ENCODE measurements around the gene CLDN1. TPM values are rescaled to one million over a fixed set of nuclear protein-coding genes. Genes with fewer than 3 reads are reported as not detected.

CLDN1 gene
- polyA plus RNA-seq, 1 donor from 2014 or later, result not detected

GRCh38 chr3:190345027-190345821 is 23.0 kb upstream of the CLDN1 start:
- no peak overlapping the region for H3K4me3 Mint-ChIP-seq
- no peaks in the 10 kb centered on the region for H3K36me3 Mint-ChIP-seq
- H3K27me3 Mint-ChIP-seq, result peaks cover 3% of the 10 kb centered on the region
- no peak overlapping the region for H3K27ac Mint-ChIP-seq
- H3K4me1 Mint-ChIP-seq, result no peaks in the 10 kb centered on the region
- peaks cover 0 to 4% (median 2%) of the 10 kb centered on the region in 3 donors for H3K9me3 Mint-ChIP-seq

- Mint-ChIP-seq H3K4me3 (no peak overlapping the region), H3K36me3 (peaks cover 2% of the 10 kb centered on the region), H3K27ac (no peak overlapping the region), H3K4me1 (no peaks in the 10 kb centered on the region), H3K9me3 (peaks cover 0 to 4% (median 2%) of the 10 kb centered on the region in 3 donors), H3K27me3 (no peaks in the 10 kb centered on the region)
Measured at GRCh38 chr3:190340071-190340470, 17.8 kb upstream of the CLDN1 start.

GRCh38 chr3:190339130-190339529 is 16.9 kb upstream of the CLDN1 start:
- no peaks in the 10 kb centered on the region for H3K4me1 Mint-ChIP-seq
- no peak overlapping the region for H3K27ac Mint-ChIP-seq
- H3K4me3 Mint-ChIP-seq, result no peak overlapping the region
- H3K9me3 Mint-ChIP-seq, result peaks cover 0 to 4% (median 2%) of the 10 kb centered on the region in 3 donors
- H3K27me3 Mint-ChIP-seq, result no peaks in the 10 kb centered on the region
- peaks cover 2% of the 10 kb centered on the region for H3K36me3 Mint-ChIP-seq

- Mint-ChIP-seq H3K9me3 (peaks cover 0 to 4% (median 2%) of the 10 kb centered on the region in 3 donors), H3K36me3 (peaks cover 2% of the 10 kb centered on the region), H3K4me3 (no peak overlapping the region), H3K4me1 (no peaks in the 10 kb centered on the region), H3K27me3 (no peaks in the 10 kb centered on the region), H3K27ac (no peak overlapping the region)
Measured at GRCh38 chr3:190338717-190339116, 16.5 kb upstream of the CLDN1 start.

DNA sequence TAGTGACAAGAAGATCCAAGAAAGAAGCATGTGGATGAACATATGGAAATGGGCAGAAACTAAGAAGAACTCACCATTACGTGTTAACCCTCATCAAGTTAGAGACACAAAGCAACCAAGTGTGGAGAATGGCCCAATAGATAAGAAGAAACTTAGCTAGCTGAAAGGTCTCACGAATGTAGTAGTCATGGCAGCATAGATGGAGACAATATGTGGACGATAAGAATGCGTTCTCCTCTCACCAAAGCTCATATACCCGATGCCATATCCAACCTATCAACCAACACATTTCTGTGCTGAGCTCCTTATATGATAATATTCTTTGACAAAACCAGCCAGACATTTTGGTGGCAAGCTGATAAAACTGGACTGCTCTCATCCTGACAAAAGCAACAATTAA is 15.1 kb upstream of the CLDN1 start:
- H3K27ac Mint-ChIP-seq, result no peak overlapping the region
- peaks cover 0 to 4% (median 2%) of the 10 kb centered on the region in 3 donors for H3K9me3 Mint-ChIP-seq
- H3K4me3 Mint-ChIP-seq, result no peak overlapping the region
- no peaks in the 10 kb centered on the region for H3K4me1 Mint-ChIP-seq
- peaks cover 2% of the 10 kb centered on the region for H3K36me3 Mint-ChIP-seq
- no peaks in the 10 kb centered on the region for H3K27me3 Mint-ChIP-seq

- no peak overlapping the region for H3K27ac Mint-ChIP-seq
- H3K4me1 Mint-ChIP-seq, result no peaks in the 10 kb centered on the region
- peaks cover 2% of the 10 kb centered on the region for H3K36me3 Mint-ChIP-seq
- peaks cover 0 to 2% (median 0%) of the 10 kb centered on the region in 3 donors for H3K9me3 Mint-ChIP-seq
- no peaks in the 10 kb centered on the region for H3K27me3 Mint-ChIP-seq
- no peak overlapping the region for H3K4me3 Mint-ChIP-seq
Measured at GRCh38 chr3:190336516-190337189, 14.4 kb upstream of the CLDN1 start.

DNA sequence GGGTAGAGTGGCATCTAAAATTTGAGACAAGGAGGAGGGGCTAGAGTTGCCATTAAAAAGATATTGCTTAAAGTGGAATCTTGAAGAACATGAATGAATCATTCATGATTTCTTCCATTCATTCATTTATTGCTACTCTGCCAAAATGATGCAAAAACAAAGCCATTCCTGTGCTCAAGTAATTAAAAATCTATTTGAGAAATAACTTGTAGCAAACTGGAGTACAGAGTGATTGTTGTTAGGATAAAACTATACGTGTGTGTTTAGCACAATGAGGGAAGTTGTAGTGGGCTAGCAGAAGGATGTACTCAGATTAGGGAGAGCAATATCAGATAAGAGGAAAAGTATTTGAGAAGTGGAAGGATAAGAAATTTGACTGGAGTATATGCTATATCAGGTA is 11.7 kb upstream of the CLDN1 start:
- H3K36me3 Mint-ChIP-seq, result peaks cover 2% of the 10 kb centered on the region
- H3K27me3 Mint-ChIP-seq, result peaks cover 3% of the 10 kb centered on the region
- H3K4me1 Mint-ChIP-seq, result no peaks in the 10 kb centered on the region
- H3K27ac Mint-ChIP-seq, result no peak overlapping the region
- no peak overlapping the region for H3K4me3 Mint-ChIP-seq
- H3K9me3 Mint-ChIP-seq, result no peaks in the 10 kb centered on the region

GRCh38 chr3:190330936-190331734 is 8.9 kb upstream of the CLDN1 start:
- H3K27ac Mint-ChIP-seq, result no peak overlapping the region
- H3K9me3 Mint-ChIP-seq, result no peaks in the 10 kb centered on the region
- peaks cover 2% of the 10 kb centered on the region for H3K36me3 Mint-ChIP-seq
- no peak overlapping the region for H3K4me3 Mint-ChIP-seq
- no peaks in the 10 kb centered on the region for H3K4me1 Mint-ChIP-seq
- H3K27me3 Mint-ChIP-seq, result peaks cover 3% of the 10 kb centered on the region

DNA sequence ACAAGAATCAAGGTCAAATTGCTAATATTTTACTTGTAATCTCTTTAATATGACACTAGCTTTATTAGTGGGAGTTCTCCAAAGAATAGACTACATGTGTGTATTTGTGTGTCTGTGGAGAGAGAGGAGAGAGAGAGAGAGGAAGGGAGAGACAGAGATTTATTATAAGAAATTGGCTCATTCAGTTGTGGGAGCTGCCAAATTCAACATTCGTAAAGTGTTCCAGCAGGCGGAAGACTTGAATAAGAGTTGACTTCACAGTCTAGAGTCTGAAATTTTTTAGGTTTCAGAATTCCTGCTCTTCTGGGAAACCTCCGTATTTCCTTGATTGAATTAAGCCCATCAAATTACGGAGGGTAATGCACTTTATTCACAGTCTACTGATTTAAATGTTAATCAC is 4.7 kb upstream of the CLDN1 start:
- Mint-ChIP-seq H3K4me1 (peaks cover 7 to 9% (median 8%) of the 10 kb centered on the region in 3 donors), H3K36me3 (no peaks in the 10 kb centered on the region), H3K27ac (no peak overlapping the region), H3K9me3 (no peaks in the 10 kb centered on the region), H3K4me3 (no peak overlapping the region), H3K27me3 (peaks cover 18% of the 10 kb centered on the region)

DNA sequence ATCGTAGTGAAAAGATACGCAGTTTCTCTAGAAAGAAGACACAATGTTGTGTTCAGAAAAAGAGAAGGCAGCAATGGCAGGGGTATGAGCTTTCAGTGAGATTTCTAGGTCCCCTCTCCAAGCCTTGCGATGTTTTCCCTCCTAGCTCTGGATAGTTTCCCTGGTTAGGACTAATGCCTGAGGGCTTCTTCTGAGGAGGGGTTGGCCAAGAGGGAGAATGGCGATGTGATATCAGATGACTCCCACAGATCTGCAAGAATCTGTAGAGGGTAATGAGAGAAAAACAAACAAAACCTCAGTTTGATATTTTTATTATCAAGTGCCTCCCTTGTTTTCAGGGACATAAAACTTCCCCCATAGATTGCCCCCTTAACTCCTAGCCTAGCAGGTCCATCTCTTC is 4.1 kb upstream of the CLDN1 start:
- no peak overlapping the region for H3K27ac Mint-ChIP-seq
- H3K4me3 Mint-ChIP-seq, result no peak overlapping the region
- no peaks in the 10 kb centered on the region for H3K36me3 Mint-ChIP-seq
- no peaks in the 10 kb centered on the region for H3K9me3 Mint-ChIP-seq
- peaks cover 24% of the 10 kb centered on the region for H3K27me3 Mint-ChIP-seq
- peaks cover 7 to 14% (median 8%) of the 10 kb centered on the region in 3 donors for H3K4me1 Mint-ChIP-seq

DNA sequence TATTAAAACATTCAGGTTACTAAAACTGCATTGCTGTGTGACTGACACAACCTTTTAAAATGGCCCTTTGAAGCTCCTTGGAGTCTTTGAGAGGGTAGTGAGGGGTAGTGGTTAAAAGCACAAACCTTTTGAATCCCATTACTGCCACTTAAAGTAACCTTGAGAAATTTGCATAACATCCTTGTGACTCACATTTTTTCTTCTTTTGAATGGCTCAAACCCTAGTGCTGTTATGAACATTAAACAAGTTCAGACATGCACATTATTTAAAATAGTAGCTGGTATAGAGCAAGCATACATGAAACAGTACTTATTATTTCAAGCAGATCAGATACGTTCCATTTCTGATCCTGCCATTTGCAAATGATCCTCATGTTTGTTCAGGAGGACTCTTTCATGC is 3.7 kb upstream of the CLDN1 start:
- Mint-ChIP-seq H3K4me3 (no peak overlapping the region), H3K27me3 (peaks cover 24% of the 10 kb centered on the region), H3K4me1 (peaks cover 7 to 14% (median 8%) of the 10 kb centered on the region in 3 donors), H3K9me3 (no peaks in the 10 kb centered on the region), H3K27ac (no peak overlapping the region), H3K36me3 (no peaks in the 10 kb centered on the region)

- Mint-ChIP-seq H3K27me3 (peaks cover 21% of the 10 kb centered on the region), H3K27ac (no peak overlapping the region), H3K4me3 (peak overlapping the region in 1 of 4 donors; percentile 41), H3K36me3 (no peaks in the 10 kb centered on the region), H3K4me1 (peaks cover 7 to 14% (median 8%) of the 10 kb centered on the region in 3 donors), H3K9me3 (no peaks in the 10 kb centered on the region)
Measured at GRCh38 chr3:190323246-190323626, 990 bp upstream of the CLDN1 start.

DNA sequence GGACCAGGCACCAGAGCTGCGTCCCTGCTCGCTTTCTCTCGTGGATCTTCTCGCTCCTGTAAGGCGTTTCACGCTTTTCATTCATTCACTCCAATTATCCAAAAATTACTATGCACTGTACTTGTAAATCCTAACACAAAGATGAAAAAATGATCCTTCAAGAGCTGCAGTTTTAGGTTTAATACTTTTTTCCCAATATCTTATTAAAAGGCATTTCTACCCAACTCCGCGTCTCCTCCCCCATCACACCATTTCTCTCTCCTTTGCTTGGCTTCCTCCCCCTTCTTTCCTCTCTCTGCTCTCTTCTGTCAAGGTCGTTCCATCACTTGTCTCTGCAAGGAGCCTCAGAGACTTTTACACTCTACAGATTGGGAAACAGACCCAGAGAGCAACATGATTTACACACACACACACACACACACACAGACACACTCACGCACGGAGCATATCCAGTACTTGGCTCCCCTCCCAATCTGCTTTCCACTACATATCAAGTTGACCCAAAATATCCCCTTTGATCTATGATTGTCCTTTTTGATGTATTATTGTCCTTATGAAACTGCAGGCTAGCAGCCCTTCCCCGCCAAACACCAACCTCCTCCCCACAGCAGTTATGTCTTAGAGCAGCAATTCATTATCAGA is 479 bp upstream of the CLDN1 start:
- no peak overlapping the region for H3K27ac Mint-ChIP-seq
- H3K4me1 Mint-ChIP-seq, result peaks cover 7 to 14% (median 8%) of the 10 kb centered on the region in 3 donors
- no peaks in the 10 kb centered on the region for H3K36me3 Mint-ChIP-seq
- no peaks in the 10 kb centered on the region for H3K9me3 Mint-ChIP-seq
- H3K4me3 Mint-ChIP-seq, result peak overlapping the region in 3 of 4 donors; percentile 27 to 41 (median 40)
- H3K27me3 Mint-ChIP-seq, result peaks cover 21% of the 10 kb centered on the region

- H3K27ac Mint-ChIP-seq, result no peak overlapping the region
- peak overlapping the region in 1 of 4 donors; percentile 82 for H3K4me3 Mint-ChIP-seq
- H3K36me3 Mint-ChIP-seq, result no peaks in the 10 kb centered on the region
- H3K9me3 Mint-ChIP-seq, result no peaks in the 10 kb centered on the region
- H3K4me1 Mint-ChIP-seq, result peaks cover 7 to 14% (median 8%) of the 10 kb centered on the region in 3 donors
- peaks cover 23% of the 10 kb centered on the region for H3K27me3 Mint-ChIP-seq
Measured at GRCh38 chr3:190320594-190321362, 1.5 kb downstream of the CLDN1 start.
